Activated CD4-positive, alpha-beta T cell treated with anti-CD3 and anti-CD28 coated beads for 24 hours (primary cell): ENCODE measurements around the gene CAPN14.
A peak's percentile ranks its signal among the peaks of the same experiment; 100 is the strongest.
"Not testable (repeated sequence)": the region's sequence is repeated elsewhere in the genome, so short reads cannot be mapped to it uniquely, and the experiment has no call there.

ENCODE experiments used
- DNase-seq, 2 donors: peaks; one replicate each; pipeline ENCODE4 v3.0.0-alpha.2; 2020; ENCODE audit warnings: low read depth in 2 of 2

The CAPN14 gene

GRCh38 chr2:31196622-31197021, 20.7 kb downstream of the CAPN14 start:
- DNase-seq, result no peak

DNA sequence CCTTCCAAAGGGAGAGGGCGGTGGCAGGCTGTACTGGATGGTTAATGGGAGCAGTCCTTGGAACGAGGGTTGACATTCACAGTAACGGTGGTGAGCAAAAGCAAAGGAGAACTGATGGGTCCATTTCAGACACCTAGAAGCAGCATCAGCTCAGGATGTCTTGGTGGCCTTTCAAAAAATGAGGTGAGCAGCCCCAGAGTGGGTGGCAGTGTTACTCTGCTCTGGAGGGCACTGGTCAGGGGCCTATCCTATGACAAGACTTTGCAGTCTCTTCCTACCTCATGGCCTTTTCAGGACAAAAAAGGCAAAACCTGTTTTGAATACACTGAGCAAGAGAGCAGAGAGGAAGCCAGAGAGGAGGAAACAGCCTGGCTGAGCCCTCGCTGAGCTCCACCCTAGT, 23.5 kb downstream of the CAPN14 start:
- no peak for DNase-seq

- no peak for DNase-seq
Observed at GRCh38 chr2:31192851-31193392, 24.4 kb downstream of the CAPN14 start.

GRCh38 chr2:31192396-31192795, 24.9 kb downstream of the CAPN14 start:
- no peak for DNase-seq

DNA sequence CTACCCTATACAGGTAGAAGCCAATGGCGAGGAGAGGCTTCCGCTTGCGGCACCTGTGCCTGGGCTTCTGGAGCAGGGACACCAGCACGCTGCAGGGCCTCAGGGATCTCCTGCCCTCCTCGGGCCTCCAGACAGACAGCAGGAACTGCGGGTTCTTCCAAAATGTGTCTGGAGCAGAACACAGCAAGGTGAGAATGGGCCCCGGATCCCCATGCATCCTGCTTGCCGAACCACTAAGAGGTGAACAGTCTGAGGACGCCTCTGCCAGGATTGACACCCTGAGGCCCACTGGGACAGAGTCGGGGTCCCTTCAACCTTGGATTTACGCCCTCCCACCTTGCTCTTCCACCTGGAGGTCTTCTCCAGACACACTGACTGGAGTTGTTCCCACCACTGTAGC, 25.4 kb downstream of the CAPN14 start:
- no peak for DNase-seq

- no peak for DNase-seq
Observed at GRCh38 chr2:31190188-31190587, 27.1 kb downstream of the CAPN14 start.

- no peak for DNase-seq
Observed at GRCh38 chr2:31189141-31189540, 28.2 kb downstream of the CAPN14 start.

- no peak for DNase-seq
Observed at GRCh38 chr2:31188131-31188530, 29.2 kb downstream of the CAPN14 start.

GRCh38 chr2:31187166-31187565, 30.1 kb downstream of the CAPN14 start:
- DNase-seq, result no peak

DNA sequence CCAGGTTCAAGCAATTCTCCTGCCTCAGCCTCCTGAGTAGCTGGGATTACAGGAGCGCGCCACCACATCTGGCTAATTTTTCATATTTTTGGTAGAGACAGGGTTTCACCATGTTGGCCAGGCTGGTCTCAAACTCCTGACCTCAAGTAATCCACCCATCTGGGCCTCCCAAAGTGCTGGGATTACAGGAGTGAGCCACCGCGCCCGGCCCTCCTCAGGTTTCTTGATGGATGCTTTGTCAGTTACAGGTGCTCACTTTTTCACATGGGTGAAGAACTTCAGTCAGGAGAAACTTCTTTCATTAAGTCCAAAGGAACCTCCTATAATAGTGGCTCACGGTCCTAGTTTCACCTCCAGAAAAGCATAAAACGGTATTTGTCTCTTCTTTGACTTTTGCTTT, 33.3 kb downstream of the CAPN14 start:
- DNase-seq, result not testable (repeated sequence)

GRCh38 chr2:31176742-31177141, 40.6 kb downstream of the CAPN14 start:
- no peak for DNase-seq

DNA sequence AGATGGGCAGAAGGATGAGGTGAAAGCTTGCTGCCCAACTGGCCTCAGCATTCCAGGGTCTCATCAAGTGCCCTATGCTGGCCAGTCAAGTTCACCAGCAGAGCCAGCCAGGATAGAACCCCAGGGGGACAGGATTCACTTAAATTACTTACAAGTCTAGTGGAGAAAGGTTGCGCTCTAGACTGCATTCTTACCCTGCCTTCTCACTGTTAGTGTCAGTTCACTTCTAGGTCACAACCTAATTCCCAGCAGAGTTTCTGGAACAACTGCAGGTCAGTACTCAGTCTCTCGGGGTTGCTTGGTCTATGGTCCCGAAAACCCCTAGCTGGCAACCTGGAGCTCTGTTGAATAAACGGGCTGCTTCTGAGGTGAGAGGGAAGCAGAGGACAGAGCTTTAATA, 46.2 kb downstream of the CAPN14 start:
- DNase-seq, result no peak

GRCh38 chr2:31170071-31170698, 47.1 kb downstream of the CAPN14 start:
- DNase-seq, result peak; percentile 24 to 30

DNA sequence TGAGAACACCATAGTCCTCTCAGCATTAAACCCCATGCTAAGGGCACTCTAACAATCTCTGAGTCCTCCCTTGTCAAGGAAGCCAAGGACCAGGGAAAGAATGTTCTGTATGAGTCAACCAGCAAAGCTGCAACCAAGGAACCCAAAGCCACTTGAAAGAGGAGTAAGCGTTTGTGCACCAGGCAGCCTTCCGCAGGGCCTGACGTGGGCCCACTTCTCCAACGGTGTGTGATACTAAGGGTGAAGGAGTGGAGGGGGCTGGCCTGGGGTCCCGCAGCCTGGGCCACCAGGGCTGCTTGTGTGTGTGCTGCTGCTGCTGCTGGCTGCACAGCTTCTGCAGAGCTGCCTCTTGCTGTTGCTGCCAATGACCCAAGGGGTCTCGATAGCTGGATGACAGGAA, 49.0 kb downstream of the CAPN14 start:
- DNase-seq, result no peak

DNA sequence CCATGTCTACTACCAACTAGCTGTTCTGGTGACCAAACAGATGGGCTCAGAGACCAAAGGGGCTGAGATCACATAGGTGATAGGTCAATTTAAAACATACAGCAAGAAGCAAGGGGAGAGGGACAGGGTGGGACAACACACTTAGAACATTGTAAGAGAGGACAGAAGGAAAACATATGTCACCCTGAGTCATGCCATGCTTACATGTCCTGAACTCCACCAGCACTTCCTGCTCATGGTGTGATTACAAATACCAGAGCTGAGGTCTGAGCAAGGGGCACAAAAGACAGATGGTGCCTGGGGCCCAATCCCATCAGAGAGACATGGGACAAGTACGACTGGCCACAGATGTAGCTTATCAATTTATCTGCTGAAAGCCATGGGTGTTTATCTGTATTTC, 50.4 kb downstream of the CAPN14 start:
- no peak for DNase-seq

DNA sequence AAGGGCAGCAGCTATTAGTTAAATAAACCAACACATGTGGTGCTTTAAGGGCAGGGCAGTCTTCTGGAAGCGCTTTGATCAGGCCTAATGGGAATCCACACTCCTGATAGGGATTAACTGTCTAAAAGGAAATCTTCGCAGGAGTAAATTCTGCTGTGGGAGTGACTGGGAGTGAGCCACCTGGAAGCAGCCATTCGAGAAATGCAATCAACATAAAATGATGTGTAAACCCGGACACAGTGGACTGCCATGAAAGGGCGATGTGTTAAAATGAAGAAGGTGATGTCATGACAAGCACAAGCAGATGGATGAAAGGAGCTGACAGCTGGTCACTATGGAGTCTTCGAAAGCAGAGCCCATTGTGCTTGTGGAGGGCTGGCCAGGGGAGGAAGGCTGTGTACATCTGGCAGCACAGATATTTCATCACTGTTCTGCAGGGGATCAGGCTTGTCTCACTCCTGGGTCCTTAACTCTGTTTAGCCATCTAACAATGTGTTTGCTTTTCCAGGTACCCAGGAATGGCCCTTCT, 54.2 kb downstream of the CAPN14 start:
- no peak for DNase-seq

DNA sequence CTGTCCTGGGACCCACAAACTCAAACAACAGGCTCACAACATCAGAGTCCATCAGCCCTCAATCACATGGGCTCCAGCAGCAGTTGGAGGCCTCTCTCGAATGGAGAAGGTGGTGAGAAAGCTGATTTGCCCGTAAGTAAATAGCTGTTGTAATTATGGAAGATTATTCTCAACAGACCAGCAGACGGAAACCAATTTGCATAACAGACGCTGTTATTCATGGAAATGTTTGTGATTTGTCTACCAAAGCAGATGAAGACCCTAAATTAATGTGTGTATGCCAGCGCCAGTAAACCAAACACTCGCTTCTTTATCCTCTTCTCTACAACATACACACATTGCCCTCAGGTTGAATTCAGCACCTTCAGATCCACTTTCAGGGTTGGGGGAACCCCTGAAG, 55.7 kb downstream of the CAPN14 start:
- DNase-seq, result no peak

- no peak for DNase-seq
Observed at GRCh38 chr2:31151501-31151900, 65.8 kb downstream of the CAPN14 start.

DNA sequence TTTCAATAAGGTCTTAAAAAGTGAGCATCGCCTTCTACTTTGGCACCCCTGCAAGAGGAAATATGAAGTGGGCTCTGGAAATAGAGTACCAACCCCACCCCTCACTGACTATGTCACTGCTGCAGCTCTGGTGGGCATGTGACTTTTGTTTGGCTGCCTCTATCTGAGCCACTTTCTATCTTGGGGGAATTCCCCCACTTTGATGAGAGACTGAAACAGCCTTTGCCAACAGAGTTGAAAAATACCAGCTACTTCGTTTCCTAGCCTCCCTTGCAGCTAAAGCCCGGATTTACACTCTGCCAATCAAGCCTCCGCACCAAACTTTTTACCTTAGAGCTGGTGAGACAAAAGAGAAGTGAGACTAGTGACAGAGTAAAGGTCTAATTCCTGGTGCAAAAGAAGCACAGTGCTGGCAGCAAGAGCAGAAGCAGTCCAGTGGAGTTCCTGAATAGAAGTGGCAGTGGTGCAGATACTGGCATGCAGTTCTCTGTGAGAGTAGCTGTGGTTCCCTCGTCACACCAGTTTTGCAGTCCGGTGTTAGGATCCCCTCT, 67.1 kb downstream of the CAPN14 start:
- DNase-seq, result no peak

GRCh38 chr2:31148514-31148913, 68.8 kb downstream of the CAPN14 start:
- DNase-seq, result no peak

- no peak for DNase-seq
Observed at GRCh38 chr2:31147645-31148044, 69.7 kb downstream of the CAPN14 start.

GRCh38 chr2:31142110-31142509, 75.2 kb downstream of the CAPN14 start:
- DNase-seq, result no peak

DNA sequence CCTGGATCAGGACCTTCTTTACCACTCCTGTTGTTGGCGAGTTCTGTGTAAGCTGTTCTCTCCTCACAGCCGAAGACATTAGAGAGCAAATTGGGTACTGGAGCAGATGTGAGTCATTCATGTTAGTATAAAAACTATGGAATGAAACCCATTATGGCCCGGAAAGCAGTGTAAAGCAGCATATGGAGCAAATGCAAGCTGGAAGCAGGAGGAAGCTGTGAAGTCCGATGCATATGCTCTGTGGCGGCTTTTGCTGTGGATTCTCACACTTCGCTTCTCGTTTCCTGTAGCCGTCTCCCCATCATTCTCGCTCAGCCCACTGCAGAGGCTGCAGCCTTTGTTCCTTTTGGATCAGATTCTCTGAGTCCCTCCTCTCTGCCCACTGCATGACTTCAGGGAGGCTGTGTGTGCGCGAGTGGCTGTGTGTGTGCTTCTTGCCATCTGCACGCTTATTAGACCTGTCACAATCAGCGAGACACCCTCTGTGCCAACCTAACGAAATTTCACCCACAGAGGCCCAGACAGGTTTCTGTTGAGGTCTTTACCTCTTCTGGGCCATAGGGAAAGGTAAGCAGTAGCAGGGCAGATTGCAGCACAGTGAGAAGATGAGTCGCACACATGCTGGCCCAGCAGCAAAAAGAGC, 75.8 kb downstream of the CAPN14 start:
- DNase-seq, result no peak
